H7 (cell line): ENCODE results near the gene GTF3C4. TPM values are rescaled to one million over a fixed set of nuclear protein-coding genes. Genes with fewer than 3 reads are reported as not detected.

Source experiments
- DNase-seq: peaks from one replicate; pipeline ENCODE4 v3.0.0; 2012
- H3K27me3 ChIP-seq: 2 replicates; pipeline ENCODE4 v1.6.0; 2011; ENCODE audit warnings: mild to moderate bottlenecking, low read length; ENCODE audit not compliant: control insufficient read depth, insufficient read depth
- H3K36me3 ChIP-seq: replicated peaks from 2 replicates; pipeline ENCODE4 v1.5.1; 2011; ENCODE audit warnings: low read length; ENCODE audit not compliant: control insufficient read depth, insufficient read depth
- H3K4me3 ChIP-seq: 2 replicates; pipeline ENCODE4 v1.5.1; 2011; ENCODE audit warnings: low read depth, mild to moderate bottlenecking, control low read depth, low read length, moderate library complexity; ENCODE audit not compliant: insufficient read depth
- total RNA-seq: library from RNA; depleted of rRNA; stranded (reverse); fragments of >200 nt; shearing (Covaris generic); gene quantifications from 2 replicates; pipeline ENCODE4 v1.2.3, GENCODE V29; 2014

The GTF3C4 gene
- total RNA-seq, 1 experiment from 2014 or later: 24.9 TPM

- no peaks in the 10 kb centered on the region for H3K27me3 ChIP-seq
- no peak for DNase-seq
- no peak overlapping the region for H3K4me3 ChIP-seq
- H3K36me3 ChIP-seq: peaks cover 7% of the 10 kb centered on the region
Measured at GRCh38 chr9:132663851-132664250, 6.4 kb upstream of the GTF3C4 start.

DNA sequence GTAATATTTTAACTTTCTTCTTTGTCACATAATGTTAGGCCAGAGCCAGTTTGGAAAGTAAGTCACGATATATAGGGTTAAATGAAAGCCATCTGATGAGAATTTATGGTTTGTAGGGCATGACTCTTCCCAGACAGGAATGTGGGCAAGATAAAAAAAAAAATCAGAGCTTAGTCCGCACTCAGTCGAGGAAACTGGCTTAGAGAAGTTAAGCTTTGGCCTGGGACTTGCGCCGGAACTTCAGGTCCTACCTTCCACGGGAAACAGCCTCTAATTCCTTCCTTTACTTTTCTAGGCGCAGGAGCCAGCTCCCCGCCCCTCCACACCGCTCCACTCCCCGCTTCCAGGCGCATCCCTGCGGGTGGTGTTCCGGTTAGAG lies 956 bp upstream of the GTF3C4 start:
- H3K4me3 ChIP-seq: peak overlapping the region; percentile 99
- no peaks in the 10 kb centered on the region for H3K27me3 ChIP-seq
- no peaks in the 10 kb centered on the region for H3K36me3 ChIP-seq
- no peak for DNase-seq

DNA sequence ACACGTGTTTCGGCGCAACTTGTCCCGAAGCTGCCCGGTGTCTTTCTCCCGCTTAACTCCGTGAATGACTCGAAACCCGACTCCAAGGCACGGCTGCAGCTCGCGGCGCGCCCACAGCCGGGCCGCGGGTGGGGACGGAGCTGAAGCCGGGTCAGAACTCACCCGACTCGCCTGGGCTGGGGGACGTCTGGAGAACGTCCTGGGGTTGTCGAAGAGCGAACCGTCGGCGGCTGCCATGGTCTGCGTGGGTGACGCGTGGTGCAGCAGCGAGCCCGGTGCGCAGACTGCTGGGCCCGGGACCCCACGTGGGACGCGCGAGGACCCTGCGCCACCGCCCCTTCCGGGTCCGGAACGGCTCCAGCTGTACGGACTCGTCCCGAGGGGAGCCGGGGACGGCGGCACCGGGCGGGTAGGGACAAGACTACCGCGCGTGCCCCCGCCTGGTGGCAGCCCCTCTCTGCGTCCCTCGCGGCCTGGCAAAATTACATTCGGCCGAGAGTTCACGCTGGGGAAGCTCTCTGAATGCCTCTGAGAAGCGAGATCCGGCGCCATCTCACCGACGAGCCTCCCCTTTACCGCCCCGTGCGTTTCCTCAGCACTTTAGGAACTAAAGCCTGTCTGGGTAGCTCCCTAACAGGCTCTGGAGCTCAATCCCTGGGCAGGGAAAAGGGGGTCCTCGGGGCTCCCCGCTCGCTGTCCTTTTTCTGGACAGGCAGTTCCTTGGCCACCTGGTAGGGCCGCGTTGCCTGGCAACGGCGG lies 387 bp upstream of the GTF3C4 start, which contains the start of gene DDX31:
Gene DDX31 (minus strand): TSS at position 286 of the 759 bp plus-strand sequence. CDS start 49 bp downstream, at position 237.
- Histone ChIP-seq H3K36me3 (no peaks in the 10 kb centered on the region), H3K27me3 (no peaks in the 10 kb centered on the region), H3K4me3 (peak within 1 kb of the TSS; percentile 99)
- peak; percentile 90 for DNase-seq

DNA sequence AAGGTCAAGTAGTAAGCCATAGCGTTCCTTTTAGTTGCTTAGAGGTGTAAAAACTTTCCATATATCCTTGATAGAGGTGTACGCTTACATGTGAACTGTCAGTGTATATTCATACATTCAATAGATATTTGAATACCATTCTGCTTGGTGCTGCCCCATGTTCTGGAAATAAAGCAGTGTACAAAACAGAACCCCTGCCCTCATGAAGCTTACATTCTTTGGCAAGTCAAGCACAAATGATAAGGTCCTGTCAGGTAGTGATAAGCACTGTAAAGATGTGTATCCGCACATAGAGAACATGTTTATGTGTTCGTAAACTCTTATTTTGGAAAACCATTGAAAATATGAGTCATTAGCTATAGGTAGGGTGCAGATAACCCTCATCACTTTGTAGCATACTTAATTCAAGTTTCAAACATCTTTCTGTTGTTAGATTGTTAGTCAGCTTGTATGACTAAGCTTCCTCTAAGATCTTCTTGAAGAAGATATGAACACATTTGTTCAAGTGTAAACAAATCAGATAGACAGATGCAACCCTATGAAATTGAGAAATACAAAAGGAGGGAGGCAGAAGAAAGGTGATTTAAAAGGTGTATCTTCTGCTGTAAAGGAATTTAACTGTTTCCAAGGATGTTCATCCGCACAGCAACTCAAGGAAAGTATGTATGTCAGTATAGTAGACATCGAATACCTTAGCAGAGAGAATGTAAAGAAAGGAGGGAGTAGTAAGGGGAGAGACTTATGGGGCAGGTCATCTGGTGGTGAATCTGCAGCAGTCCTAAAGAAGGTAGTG lies 1.6 kb downstream of the GTF3C4 start:
- H3K36me3 ChIP-seq: no peaks in the 10 kb centered on the region
- no peak for DNase-seq
- peak overlapping the region; percentile 99 for H3K4me3 ChIP-seq
- no peaks in the 10 kb centered on the region for H3K27me3 ChIP-seq

GRCh38 chr9:132672413-132672690 lies 2.1 kb downstream of the GTF3C4 start:
- no peaks in the 10 kb centered on the region for H3K36me3 ChIP-seq
- DNase-seq: no peak
- H3K4me3 ChIP-seq: no peak overlapping the region
- no peaks in the 10 kb centered on the region for H3K27me3 ChIP-seq

DNA sequence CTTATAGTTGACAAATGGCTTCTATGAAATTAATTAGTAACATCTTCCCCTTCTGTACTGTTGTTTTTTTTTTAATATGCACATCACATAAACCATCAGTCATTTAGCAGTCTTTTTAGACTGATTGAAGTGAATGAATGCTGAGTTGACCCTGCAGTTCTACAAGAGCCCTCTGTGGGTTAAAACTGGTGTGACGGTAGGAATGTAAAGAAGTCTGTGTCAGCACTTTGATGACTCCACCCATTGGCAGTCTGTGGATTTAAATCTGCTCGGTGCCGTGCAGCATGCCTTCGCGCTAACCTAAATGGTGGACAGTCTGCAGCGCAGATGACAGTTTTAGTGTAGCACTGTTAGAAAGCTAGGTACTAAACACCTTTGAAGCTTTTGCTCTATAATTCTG lies 3.1 kb downstream of the GTF3C4 start:
- peak; percentile 52 for DNase-seq
- Histone ChIP-seq H3K27me3 (no peaks in the 10 kb centered on the region), H3K4me3 (no peak overlapping the region), H3K36me3 (peaks cover 5% of the 10 kb centered on the region)

DNA sequence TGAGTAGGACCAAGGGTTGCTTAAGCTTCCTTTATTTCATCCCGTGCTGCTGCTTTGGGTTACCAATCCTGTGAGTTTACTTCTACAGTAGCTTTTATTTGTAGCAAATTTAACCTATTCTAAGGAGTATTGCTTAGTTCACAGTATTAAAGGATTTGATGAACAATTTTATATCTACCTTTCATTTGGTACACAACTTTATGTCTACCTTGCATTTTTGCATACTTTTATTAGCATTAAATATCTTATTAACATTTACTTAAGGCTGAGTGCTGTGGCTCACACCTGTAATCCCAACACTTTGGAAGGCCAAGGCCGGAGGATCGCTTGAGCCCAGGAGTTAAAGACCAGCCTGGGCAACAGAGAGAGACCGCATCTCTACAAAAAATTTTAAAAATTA lies 4.2 kb downstream of the GTF3C4 start:
- DNase-seq: no peak
- H3K4me3 ChIP-seq: no peak overlapping the region
- H3K36me3 ChIP-seq: peaks cover 16% of the 10 kb centered on the region
- no peaks in the 10 kb centered on the region for H3K27me3 ChIP-seq

DNA sequence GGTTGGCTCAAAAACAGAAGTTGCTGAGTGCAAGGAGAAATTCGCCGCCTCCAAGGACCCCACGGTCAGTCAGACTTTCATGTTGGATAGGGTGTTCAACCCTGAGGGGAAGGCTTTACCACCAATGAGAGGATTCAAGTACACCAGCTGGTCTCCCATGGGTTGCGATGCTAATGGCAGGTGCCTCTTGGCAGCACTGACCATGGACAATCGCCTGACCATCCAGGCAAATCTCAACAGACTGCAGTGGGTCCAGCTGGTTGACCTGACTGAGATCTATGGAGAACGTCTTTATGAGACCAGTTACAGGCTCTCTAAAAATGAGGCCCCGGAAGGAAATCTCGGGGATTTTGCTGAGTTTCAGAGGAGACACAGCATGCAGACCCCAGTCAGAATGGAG lies 7.7 kb downstream of the GTF3C4 start:
- no peak for DNase-seq
- H3K27me3 ChIP-seq: no peaks in the 10 kb centered on the region
- H3K4me3 ChIP-seq: no peak overlapping the region
- peaks cover 21% of the 10 kb centered on the region for H3K36me3 ChIP-seq

DNA sequence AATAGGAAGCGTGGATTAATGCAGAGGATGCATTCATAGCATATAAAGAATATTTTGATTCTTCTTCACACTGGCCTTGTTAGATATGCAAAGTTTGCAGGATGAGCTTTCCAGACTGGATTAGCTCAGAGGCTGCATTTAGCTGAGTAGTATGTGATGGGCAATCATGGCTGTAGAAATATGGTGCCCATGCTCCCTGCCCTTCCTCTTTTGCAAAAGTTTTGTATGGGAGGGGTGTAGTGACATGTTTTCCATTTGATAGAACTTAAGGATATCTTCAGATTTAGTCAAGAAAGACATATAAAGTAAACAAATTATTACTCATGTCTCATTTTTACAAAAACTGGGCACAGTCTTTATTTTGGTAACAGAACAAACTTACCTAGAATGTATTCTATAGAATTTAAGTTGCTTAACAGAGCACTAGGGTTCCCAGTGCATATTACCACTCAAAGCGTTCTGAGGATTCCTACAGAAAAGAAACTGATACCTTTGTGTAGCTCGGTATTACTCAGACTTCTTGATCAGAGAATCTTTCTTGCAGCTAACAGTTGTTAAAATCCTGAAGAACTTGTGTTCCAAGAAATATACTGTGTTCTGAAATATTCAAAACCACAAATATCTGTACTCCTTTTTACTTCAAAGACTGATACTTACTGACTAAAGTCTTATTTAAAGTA lies 9.8 kb downstream of the GTF3C4 start:
- Histone ChIP-seq H3K36me3 (peaks cover 30% of the 10 kb centered on the region), H3K4me3 (no peak overlapping the region), H3K27me3 (no peaks in the 10 kb centered on the region)
- no peak for DNase-seq

GRCh38 chr9:132681561-132681960 lies 11.3 kb downstream of the GTF3C4 start:
- H3K36me3 ChIP-seq: peaks cover 36% of the 10 kb centered on the region
- H3K4me3 ChIP-seq: no peak overlapping the region
- no peaks in the 10 kb centered on the region for H3K27me3 ChIP-seq
- DNase-seq: no peak

- Histone ChIP-seq H3K27me3 (no peaks in the 10 kb centered on the region), H3K36me3 (peaks cover 37% of the 10 kb centered on the region), H3K4me3 (no peak overlapping the region)
- DNase-seq: no peak
Measured at GRCh38 chr9:132683873-132684272, 13.6 kb downstream of the GTF3C4 start.

DNA sequence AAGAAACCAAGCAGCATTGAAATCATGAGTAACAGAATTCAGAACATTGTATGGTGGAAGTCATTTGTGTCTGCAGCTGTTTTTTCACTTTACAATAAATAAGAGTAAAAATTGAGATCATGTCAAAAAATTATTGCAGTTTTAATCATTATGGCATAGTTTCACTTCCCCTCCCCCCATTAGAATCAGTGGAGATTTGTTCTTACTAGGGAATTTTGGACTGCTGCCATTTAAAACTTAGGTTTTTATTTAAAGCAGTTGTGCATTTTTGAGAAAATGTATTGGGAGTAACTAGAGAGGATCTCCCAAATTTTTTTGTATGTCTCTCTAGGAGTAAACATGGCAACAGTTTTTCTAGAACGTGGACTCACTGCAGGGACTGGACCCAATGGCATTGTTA lies 20.4 kb downstream of the GTF3C4 start:
- peaks cover 23% of the 10 kb centered on the region for H3K36me3 ChIP-seq

GRCh38 chr9:132694144-132694543 lies 23.9 kb downstream of the GTF3C4 start:
- no peak overlapping the region for H3K4me3 ChIP-seq
- peak; percentile 45 for DNase-seq
- H3K36me3 ChIP-seq: peaks cover 6% of the 10 kb centered on the region
- H3K27me3 ChIP-seq: no peaks in the 10 kb centered on the region

More for the DNA sequence above, 20.4 kb downstream of the GTF3C4 start:
- DNase-seq: no peak
- Histone ChIP-seq H3K4me3 (no peak overlapping the region), H3K27me3 (no peaks in the 10 kb centered on the region)

- Histone ChIP-seq H3K36me3 (no peaks in the 10 kb centered on the region), H3K4me3 (no peak overlapping the region), H3K27me3 (no peaks in the 10 kb centered on the region)
- DNase-seq: no peak
Measured at GRCh38 chr9:132697230-132697629, 27.0 kb downstream of the GTF3C4 start.

- DNase-seq: no peak
- no peak overlapping the region for H3K4me3 ChIP-seq
- no peaks in the 10 kb centered on the region for H3K27me3 ChIP-seq
- no peaks in the 10 kb centered on the region for H3K36me3 ChIP-seq
Measured at GRCh38 chr9:132698989-132699388, 28.7 kb downstream of the GTF3C4 start.
